A673 (cell line): Measurements from ENCODE around the gene GTF2F1.

ENCODE experiments used
- CTCF ChIP-seq: fragments of 300-800, 200-600 bp; sonication (generic); conservative IDR thresholded peaks from 2 replicates; pipeline ENCODE4 v1.5.1; 2017; ENCODE audit warnings: low read depth, mild to moderate bottlenecking, antibody characterized with exemption, low read length, moderate library complexity, mixed read lengths
- EZH2 ChIP-seq: fragments of 200-600 bp; sonication (generic); IDR thresholded peaks from 2 replicates; pipeline ENCODE4 v1.6.1; 2017; ENCODE audit warnings: borderline replicate concordance, low read depth, mild to moderate bottlenecking, mixed read lengths, antibody characterized with exemption, low read length; ENCODE audit not compliant: poor library complexity, severe bottlenecking

- TF ChIP-seq CTCF = no peak
- no peak for TF ChIP-seq EZH2
These were observed 49.2 kb upstream of the GTF2F1 start for GRCh38 chr19:6442087-6442688.
